CD14-positive monocyte (primary cell): ENCODE results near the gene CHD6. TPM values are rescaled to one million over a fixed set of nuclear protein-coding genes. Genes with fewer than 3 reads are reported as not detected.
A peak's percentile ranks its signal among the peaks of the same experiment; 100 is the strongest.

Experiments
- DNase-seq, 3 donors: peaks; one replicate each; pipeline ENCODE4 v3.0.0-alpha.2; 2011 to 2022
- H2AFZ ChIP-seq: 2 replicates; pipeline ENCODE4 v1.6.0; 2012; ENCODE audit warnings: mild to moderate bottlenecking, low read depth, low read length, inconsistent platforms; ENCODE audit not compliant: insufficient read depth, poor library complexity, severe bottlenecking
- H3K27ac ChIP-seq, 2 donors: 1 replicate in 1 of 2; 2 replicates in 1 of 2; pipeline ENCODE4 v1.5.1; 2012 to 2013; ENCODE audit warnings: low read length in 2 of 2, control low read depth in 1 of 2, inconsistent platforms in 1 of 2, low read depth in 1 of 2, mild to moderate bottlenecking in 1 of 2
- H3K27me3 ChIP-seq, 2 donors: one replicate each; pipeline versions ENCODE4 v1.6.0 to v1.6.1; 2011 to 2013; ENCODE audit warnings: low read length in 2 of 2; ENCODE audit not compliant: control insufficient read depth in 2 of 2, insufficient read depth in 2 of 2
- H3K36me3 ChIP-seq, 2 donors: replicated peaks in 1 of 2; 1 replicate in 1 of 2; 2 replicates in 1 of 2; pipeline versions ENCODE4 v1.5.1 to v1.6.1; 2012 to 2013; ENCODE audit warnings: low read length in 2 of 2, control low read depth in 1 of 2, inconsistent platforms in 1 of 2, mild to moderate bottlenecking in 1 of 2; ENCODE audit not compliant: insufficient read depth in 2 of 2, control insufficient read depth in 1 of 2
- H3K4me1 ChIP-seq, 2 donors: 1 replicate in 1 of 2; 2 replicates in 1 of 2; pipeline versions ENCODE4 v1.5.1 to v1.6.1; 2012 to 2013; ENCODE audit warnings: low read length in 2 of 2, control low read depth in 1 of 2, inconsistent platforms in 1 of 2, mild to moderate bottlenecking in 1 of 2, moderate library complexity in 1 of 2; ENCODE audit not compliant: insufficient read depth in 2 of 2, control insufficient read depth in 1 of 2
- H3K4me2 ChIP-seq: replicated peaks from 2 replicates; pipeline ENCODE3; 2012; ENCODE audit warnings: low read length, moderate library complexity, mild to moderate bottlenecking; ENCODE audit not compliant: poor library complexity, severe bottlenecking; ENCODE audit errors: extremely low read depth
- H3K4me3 ChIP-seq, 3 experiments: fragments of 200-600 bp in 1 of 3; sonication (generic) in 1 of 3; replicated peaks in 1 of 3; 1 replicate in 2 of 3; 2 replicates in 1 of 3; pipeline ENCODE4 v1.5.1; 2011 to 2013; ENCODE audit warnings: low read length in 3 of 3, mild to moderate bottlenecking in 3 of 3, control low read depth in 2 of 3, low read depth in 2 of 3, inconsistent platforms in 1 of 3, moderate library complexity in 1 of 3
- H3K79me2 ChIP-seq: 2 replicates; pipeline ENCODE4 v1.6.0; 2012; ENCODE audit warnings: mild to moderate bottlenecking, control low read depth, inconsistent platforms, low read length, moderate library complexity; ENCODE audit not compliant: insufficient read depth
- H3K9ac ChIP-seq: 2 replicates; pipeline ENCODE4 v1.6.0; 2017; ENCODE audit warnings: low read length, mild to moderate bottlenecking; ENCODE audit not compliant: insufficient read depth, poor library complexity, severe bottlenecking
- H3K9me3 ChIP-seq, 2 donors: replicated peaks in 1 of 2; 1 replicate in 1 of 2; 2 replicates in 1 of 2; pipeline versions ENCODE4 v1.5.1 to v1.6.1; 2012 to 2013; ENCODE audit warnings: low read length in 2 of 2, control low read depth in 1 of 2; ENCODE audit not compliant: control insufficient read depth in 1 of 2, insufficient read depth in 1 of 2
- H4K20me1 ChIP-seq: 2 replicates; pipeline ENCODE4 v1.6.0; 2012; ENCODE audit warnings: mild to moderate bottlenecking, low read length, control low read depth, moderate library complexity; ENCODE audit not compliant: insufficient read depth
- H3K27ac Mint-ChIP-seq, 7 donors: one replicate each; pipeline ENCODE4 v1.8.0; 2020; ENCODE audit warnings: mild to moderate bottlenecking in 7 of 7, mixed read lengths in 7 of 7, moderate library complexity in 6 of 7, inconsistent platforms in 2 of 7
- H3K27me3 Mint-ChIP-seq, 3 donors: one replicate each; pipeline ENCODE4 v1.8.0; 2021 to 2022; ENCODE audit warnings: low read depth in 3 of 3, mild to moderate bottlenecking in 3 of 3, mixed read lengths in 3 of 3, moderate library complexity in 3 of 3, inconsistent platforms in 1 of 3
- H3K36me3 Mint-ChIP-seq, 2 donors: one replicate each; pipeline ENCODE4 v1.8.0; 2020; ENCODE audit warnings: mixed read lengths in 2 of 2, inconsistent platforms in 1 of 2, mild to moderate bottlenecking in 1 of 2
- H3K4me1 Mint-ChIP-seq: one replicate; pipeline ENCODE4 v1.8.0; 2020; ENCODE audit warnings: mild to moderate bottlenecking, mixed read lengths
- H3K4me3 Mint-ChIP-seq, 2 donors: one replicate each; pipeline ENCODE4 v1.8.0; 2020; ENCODE audit warnings: mild to moderate bottlenecking in 2 of 2, mixed read lengths in 2 of 2, moderate library complexity in 1 of 2
- H3K9me3 Mint-ChIP-seq, 7 donors: one replicate each; pipeline ENCODE4 v1.8.0; 2020 to 2022; ENCODE audit warnings: mixed read lengths in 7 of 7, mild to moderate bottlenecking in 6 of 7, moderate library complexity in 6 of 7, inconsistent platforms in 2 of 7
- WGBS: methylation state at CpG from one replicate; pipeline ENCODE4 v1.1.5; 2013; ENCODE audit warnings: missing lambda C conversion rate; ENCODE audit not compliant: insufficient coverage; 5-methylcytosine and 5-hydroxymethylcytosine counted together
- intact Hi-C, 2 donors: fragments of 100-400 bp; cut with micrococcal nuclease; formaldehyde crosslinking; loops; one replicate each; pipeline versions ENCODE4 v1.15.0 to v1.15.1; 2023
- polyA plus RNA-seq, 3 donors: library from polyadenylated mRNA; depleted of rRNA in 1 of 3; unstranded in 2 of 3; stranded (reverse) in 1 of 3; fragments of 300-500 nt in 2 of 3; fragments of >200 nt in 1 of 3; fragmentation: Illumina TruSeq in 2 of 3; gene quantifications; 1 replicate in 2 of 3; 2 replicates in 1 of 3; pipeline ENCODE4 v1.2.3, GENCODE V29; 2012 to 2021
- TF ChIP-seq, protein P1 (sequence below): fragments of 200-600 bp; IDR thresholded peaks from one replicate; pipeline ENCODE4 v1.8.0; 2022; ENCODE audit warnings: antibody characterized with exemption, mild to moderate bottlenecking

CHD6 gene
- polyA plus RNA-seq, 3 donors: 12.9 to 19.6 (median 13.0) TPM

DNA sequence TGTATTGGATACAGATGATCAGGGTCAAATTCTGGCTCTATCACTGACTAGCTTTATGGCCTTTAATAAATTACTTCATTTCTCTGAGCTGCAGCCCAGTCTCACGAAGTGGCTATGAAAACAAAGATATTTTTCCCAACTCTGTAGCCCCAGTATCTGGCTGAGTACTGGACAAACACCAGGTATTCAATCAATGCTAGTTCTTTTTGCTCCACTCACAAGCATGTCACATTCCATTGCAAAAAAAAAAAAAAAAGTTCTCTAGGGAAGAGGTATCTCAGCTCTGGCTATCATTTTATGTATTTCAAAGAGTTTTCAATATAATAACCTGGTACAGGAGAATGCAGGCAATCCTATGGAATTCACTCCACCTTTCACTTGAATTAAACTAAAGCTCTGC is 3.1 kb downstream of the CHD6 start:
- Mint-ChIP-seq H3K27ac (no peak overlapping the region), H3K36me3 (no peaks in the 10 kb centered on the region), H3K4me3 (no peak overlapping the region), H3K27me3 (peaks cover 5 to 14% (median 8%) of the 10 kb centered on the region in 3 donors), H3K9me3 (peaks cover 0 to 2% (median 0%) of the 10 kb centered on the region in 7 donors), H3K4me1 (peaks cover 43% of the 10 kb centered on the region)
- TF ChIP-seq, protein P1, sequence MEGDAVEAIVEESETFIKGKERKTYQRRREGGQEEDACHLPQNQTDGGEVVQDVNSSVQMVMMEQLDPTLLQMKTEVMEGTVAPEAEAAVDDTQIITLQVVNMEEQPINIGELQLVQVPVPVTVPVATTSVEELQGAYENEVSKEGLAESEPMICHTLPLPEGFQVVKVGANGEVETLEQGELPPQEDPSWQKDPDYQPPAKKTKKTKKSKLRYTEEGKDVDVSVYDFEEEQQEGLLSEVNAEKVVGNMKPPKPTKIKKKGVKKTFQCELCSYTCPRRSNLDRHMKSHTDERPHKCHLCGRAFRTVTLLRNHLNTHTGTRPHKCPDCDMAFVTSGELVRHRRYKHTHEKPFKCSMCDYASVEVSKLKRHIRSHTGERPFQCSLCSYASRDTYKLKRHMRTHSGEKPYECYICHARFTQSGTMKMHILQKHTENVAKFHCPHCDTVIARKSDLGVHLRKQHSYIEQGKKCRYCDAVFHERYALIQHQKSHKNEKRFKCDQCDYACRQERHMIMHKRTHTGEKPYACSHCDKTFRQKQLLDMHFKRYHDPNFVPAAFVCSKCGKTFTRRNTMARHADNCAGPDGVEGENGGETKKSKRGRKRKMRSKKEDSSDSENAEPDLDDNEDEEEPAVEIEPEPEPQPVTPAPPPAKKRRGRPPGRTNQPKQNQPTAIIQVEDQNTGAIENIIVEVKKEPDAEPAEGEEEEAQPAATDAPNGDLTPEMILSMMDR: no peak
- Histone ChIP-seq H2AFZ (no peak overlapping the region), H3K27ac (no peak overlapping the region), H3K4me2 (peak overlapping the region; percentile 75), H3K36me3 (no peaks in the 10 kb centered on the region), H3K4me3 (no peak overlapping the region), H3K79me2 (peaks cover 74% of the 10 kb centered on the region), H3K27me3 (no peaks in the 10 kb centered on the region), H3K9me3 (no peaks in the 10 kb centered on the region), H3K9ac (no peak overlapping the region), H4K20me1 (peaks cover 61% of the 10 kb centered on the region), H3K4me1 (peaks cover 32% of the 10 kb centered on the region in 2 donors)
- intact Hi-C loops: loop anchor here in 1 of 2 donors (10.0 kb wide), 1 partner anchor 80 kb away; no protein-coding TSS in a partner anchor
- DNase-seq: no peak
- WGBS: 100% methylated on average over 1 of the region's 1 CpG

DNA sequence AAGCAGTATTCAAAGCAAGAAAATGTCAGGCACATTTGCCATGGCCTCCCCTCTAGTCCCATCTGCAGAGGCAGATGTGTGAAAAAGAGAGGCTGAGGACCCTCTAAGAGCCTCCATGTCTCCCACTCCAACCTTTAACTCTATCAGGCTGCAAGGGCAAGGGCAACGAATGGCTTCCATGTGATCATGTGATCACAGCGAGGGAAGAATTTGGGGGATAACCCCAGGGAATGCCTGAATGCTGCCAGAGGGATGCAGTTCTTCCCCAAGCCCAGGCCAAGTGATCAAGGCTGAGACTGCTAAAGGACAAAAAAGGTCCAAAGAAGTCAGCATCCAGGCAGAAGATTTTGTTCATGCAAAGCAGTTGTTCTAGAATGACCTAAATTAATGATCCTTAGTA is 4.9 kb downstream of the CHD6 start:
- TF ChIP-seq, protein P1: no peak
- H3K79me2 ChIP-seq: peaks cover 92% of the 10 kb centered on the region
- H3K9ac ChIP-seq: no peak overlapping the region
- no peak overlapping the region for H3K4me3 Mint-ChIP-seq
- peaks cover 0 to 2% (median 0%) of the 10 kb centered on the region in 7 donors for H3K9me3 Mint-ChIP-seq
- no peak overlapping the region for H3K4me3 ChIP-seq
- no peak for DNase-seq
- 94% methylated on average over 2 of the region's 2 CpGs for WGBS
- H3K4me1 ChIP-seq: peaks cover 26% of the 10 kb centered on the region in 2 donors
- no peak overlapping the region for H3K4me2 ChIP-seq
- H3K27ac Mint-ChIP-seq: peak overlapping the region in 1 of 7 donors; percentile 8
- no peaks in the 10 kb centered on the region for H3K36me3 ChIP-seq
- H3K27me3 Mint-ChIP-seq: no peaks in the 10 kb centered on the region
- no peaks in the 10 kb centered on the region for H3K27me3 ChIP-seq
- H3K36me3 Mint-ChIP-seq: no peaks in the 10 kb centered on the region
- no peak overlapping the region for H3K27ac ChIP-seq
- intact Hi-C loops: loop anchor here in 1 of 2 donors (10.0 kb wide), 1 partner anchor 81 kb away; no protein-coding TSS in a partner anchor
- no peak overlapping the region for H2AFZ ChIP-seq
- peaks cover 51% of the 10 kb centered on the region for H3K4me1 Mint-ChIP-seq
- peaks cover 78% of the 10 kb centered on the region for H4K20me1 ChIP-seq
- no peaks in the 10 kb centered on the region for H3K9me3 ChIP-seq
